SK-N-MC (cell line): ENCODE measurements around the gene MYO16.

ENCODE experiments used
- EZH2 ChIP-seq: fragments of 200-600 bp; sonication (generic); IDR thresholded peaks from one replicate; pipeline ENCODE4 v1.6.1; 2017; ENCODE audit warnings: antibody characterized with exemption
- FOXP2 ChIP-seq: optimal IDR thresholded peaks from 2 replicates; pipeline ENCODE3; 2011; ENCODE audit warnings: mild to moderate bottlenecking, moderate library complexity; ENCODE audit not compliant: insufficient read depth; ENCODE audit errors: extremely low read length, control extremely low read depth
- POLR2AphosphoS5 ChIP-seq: IDR thresholded peaks from 2 replicates; pipeline ENCODE4 v1.6.1; 2012; ENCODE audit warnings: mild to moderate bottlenecking, low read depth, low read length, borderline replicate concordance

DNA sequence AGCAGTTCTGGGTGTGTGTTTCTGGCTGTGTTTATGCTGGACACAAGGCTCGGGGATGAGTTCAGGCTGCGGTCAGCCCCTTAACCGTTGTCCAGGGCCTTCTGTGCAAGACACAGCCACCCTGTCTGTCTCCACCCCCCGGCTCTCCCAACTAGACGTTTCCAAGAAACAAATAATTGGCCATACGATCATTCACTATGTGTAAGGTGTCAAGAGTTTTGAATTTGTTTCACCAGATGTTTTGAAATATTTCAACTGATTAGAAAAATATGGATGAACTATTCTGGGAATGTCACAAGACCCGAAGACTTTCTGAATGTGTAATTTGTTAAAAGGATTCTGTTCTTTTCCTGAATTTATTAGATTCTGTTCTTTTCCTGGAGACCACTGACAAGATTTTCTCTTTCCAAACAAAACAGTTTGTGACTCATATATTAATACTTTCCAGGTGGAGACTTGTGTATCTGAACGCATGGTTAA, 318.2 kb downstream of the MYO16 start:
- TF ChIP-seq EZH2 (no peak), POLR2AphosphoS5 (no peak), FOXP2 (no peak)
